Hepatocyte (in vitro differentiated cells): Measurements from ENCODE around the gene ARFIP1. TPM values are rescaled to one million over a fixed set of nuclear protein-coding genes. Genes with fewer than 3 reads are reported as not detected.
"Not testable (repeated sequence)": the region's sequence is repeated elsewhere in the genome, so short reads cannot be mapped to it uniquely, and the experiment has no call there.

Source experiments
- DNase-seq: peaks from one replicate; pipeline ENCODE4 v3.0.0-alpha.2; 2016; ENCODE audit warnings: low spot score
- H2AFZ ChIP-seq: fragments of 200-600 bp; sonication (generic); 2 replicates; pipeline ENCODE4 v1.6.0; 2016; ENCODE audit warnings: antibody characterized with exemption, mild to moderate bottlenecking
- H3K27ac ChIP-seq: fragments of 200-600 bp; sonication (generic); 2 replicates; pipeline ENCODE4 v1.5.1; 2016; ENCODE audit warnings: mild to moderate bottlenecking
- H3K27me3 ChIP-seq: fragments of 200-600 bp; sonication (generic); 2 replicates; pipeline ENCODE4 v1.6.1; 2016
- H3K36me3 ChIP-seq: fragments of 200-600 bp; sonication (generic); replicated peaks from 2 replicates; pipeline ENCODE4 v1.5.1; 2016; ENCODE audit warnings: low read depth; ENCODE audit not compliant: insufficient read depth
- H3K4me1 ChIP-seq: fragments of 200-600 bp; sonication (generic); 2 replicates; pipeline ENCODE4 v1.5.1; 2016; ENCODE audit warnings: mild to moderate bottlenecking, moderate library complexity; ENCODE audit not compliant: insufficient read depth
- H3K4me2 ChIP-seq: fragments of 200-600 bp; sonication (generic); 2 replicates; pipeline ENCODE4 v1.6.0; 2016
- H3K4me3 ChIP-seq: fragments of 200-600 bp; sonication (generic); 2 replicates; pipeline ENCODE4 v1.5.1; 2016; ENCODE audit warnings: mild to moderate bottlenecking
- H3K79me2 ChIP-seq: fragments of 200-600 bp; sonication (generic); 2 replicates; pipeline ENCODE4 v1.6.0; 2017; ENCODE audit warnings: mild to moderate bottlenecking
- H3K9me2 ChIP-seq: fragments of 200-600 bp; sonication (generic); replicated peaks from 2 replicates; pipeline ENCODE4 v1.6.0; 2017; ENCODE audit warnings: mild to moderate bottlenecking; ENCODE audit not compliant: insufficient read depth
- H3K9me3 ChIP-seq: fragments of 200-600 bp; sonication (generic); 2 replicates; pipeline ENCODE4 v1.5.1; 2016; ENCODE audit warnings: low read depth, mild to moderate bottlenecking
- H4K20me1 ChIP-seq: fragments of 200-600 bp; sonication (generic); 2 replicates; pipeline ENCODE4 v1.6.0; 2016; ENCODE audit warnings: mild to moderate bottlenecking; ENCODE audit not compliant: insufficient read depth, poor library complexity, severe bottlenecking
- EZH2 ChIP-seq: fragments of 200-600 bp; sonication (generic); IDR thresholded peaks from 2 replicates; pipeline ENCODE4 v1.6.1; 2016; ENCODE audit warnings: antibody characterized with exemption, mild to moderate bottlenecking, borderline replicate concordance
- EZH2phosphoT487 ChIP-seq: fragments of 200-600 bp; sonication (generic); IDR thresholded peaks from one replicate; pipeline ENCODE4 v1.6.1; 2018; ENCODE audit warnings: antibody characterized with exemption, mild to moderate bottlenecking, low read depth, moderate library complexity; ENCODE audit not compliant: unreplicated experiment, severe bottlenecking
- WGBS: methylation state at CpG from one replicate; pipeline ENCODE4 v1.1.6; 2016; ENCODE audit warnings: low lambda C conversion rate; ENCODE audit errors: missing lambda C conversion rate; 5-methylcytosine and 5-hydroxymethylcytosine counted together
- polyA plus RNA-seq: library from polyadenylated mRNA; unstranded; fragments of >200 nt; fragmentation: Nextera tagmentation; extraction: Ambion mirVana; gene quantifications from 2 replicates; pipeline ENCODE4 v1.2.1, GENCODE V29; 2016
- total RNA-seq: library from RNA; depleted of rRNA; stranded (reverse); fragments of >200 nt; gene quantifications from 2 replicates; pipeline ENCODE4 v1.2.3, GENCODE V29; 2014
- TF ChIP-seq, protein P1 (sequence below): fragments of 200-600 bp; sonication (generic); IDR thresholded peaks from 2 replicates; pipeline ENCODE4 v1.5.1; 2016; ENCODE audit warnings: antibody characterized with exemption, mild to moderate bottlenecking; ENCODE audit not compliant: poor library complexity

ARFIP1 gene
- total and polyA plus RNA-seq, 2 experiments from 2014 or later, result 21.7 to 39.1 TPM

DNA sequence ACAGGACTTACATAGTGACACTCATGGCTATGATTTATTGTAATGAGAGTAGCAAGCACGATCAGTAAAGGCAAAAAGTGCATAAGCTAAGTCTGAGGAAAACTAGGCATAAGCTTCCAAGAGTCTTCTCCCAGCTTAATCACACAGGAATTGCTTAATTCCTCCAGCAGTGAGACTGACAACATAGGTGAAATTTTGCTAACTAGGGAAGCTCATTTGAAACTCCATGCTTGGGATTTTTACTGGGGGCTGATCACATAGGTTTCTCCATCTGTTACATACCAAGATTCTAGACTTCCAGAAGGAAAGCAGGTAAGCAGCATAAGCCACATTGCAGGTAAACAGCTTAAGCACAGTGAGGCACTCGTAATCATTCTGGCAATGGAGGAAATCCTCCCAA lies 84.6 kb downstream of the ARFIP1 start:
- Histone ChIP-seq H3K36me3 (no peaks in the 10 kb centered on the region), H3K79me2 (no peaks in the 10 kb centered on the region), H4K20me1 (no peaks in the 10 kb centered on the region), H3K9me2 (no peaks in the 10 kb centered on the region), H3K27ac (no peak overlapping the region), H3K4me2 (no peak overlapping the region), H3K4me3 (no peak overlapping the region), H3K4me1 (no peaks in the 10 kb centered on the region), H2AFZ (no peak overlapping the region), H3K27me3 (no peaks in the 10 kb centered on the region), H3K9me3 (no peaks in the 10 kb centered on the region)
- no peak for DNase-seq
- WGBS, result 95% methylated on average over 2 of the region's 2 CpGs
- TF ChIP-seq EZH2 (no peak), EZH2phosphoT487 (no peak)
- TF ChIP-seq, protein P1, sequence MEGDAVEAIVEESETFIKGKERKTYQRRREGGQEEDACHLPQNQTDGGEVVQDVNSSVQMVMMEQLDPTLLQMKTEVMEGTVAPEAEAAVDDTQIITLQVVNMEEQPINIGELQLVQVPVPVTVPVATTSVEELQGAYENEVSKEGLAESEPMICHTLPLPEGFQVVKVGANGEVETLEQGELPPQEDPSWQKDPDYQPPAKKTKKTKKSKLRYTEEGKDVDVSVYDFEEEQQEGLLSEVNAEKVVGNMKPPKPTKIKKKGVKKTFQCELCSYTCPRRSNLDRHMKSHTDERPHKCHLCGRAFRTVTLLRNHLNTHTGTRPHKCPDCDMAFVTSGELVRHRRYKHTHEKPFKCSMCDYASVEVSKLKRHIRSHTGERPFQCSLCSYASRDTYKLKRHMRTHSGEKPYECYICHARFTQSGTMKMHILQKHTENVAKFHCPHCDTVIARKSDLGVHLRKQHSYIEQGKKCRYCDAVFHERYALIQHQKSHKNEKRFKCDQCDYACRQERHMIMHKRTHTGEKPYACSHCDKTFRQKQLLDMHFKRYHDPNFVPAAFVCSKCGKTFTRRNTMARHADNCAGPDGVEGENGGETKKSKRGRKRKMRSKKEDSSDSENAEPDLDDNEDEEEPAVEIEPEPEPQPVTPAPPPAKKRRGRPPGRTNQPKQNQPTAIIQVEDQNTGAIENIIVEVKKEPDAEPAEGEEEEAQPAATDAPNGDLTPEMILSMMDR, result no peak

DNA sequence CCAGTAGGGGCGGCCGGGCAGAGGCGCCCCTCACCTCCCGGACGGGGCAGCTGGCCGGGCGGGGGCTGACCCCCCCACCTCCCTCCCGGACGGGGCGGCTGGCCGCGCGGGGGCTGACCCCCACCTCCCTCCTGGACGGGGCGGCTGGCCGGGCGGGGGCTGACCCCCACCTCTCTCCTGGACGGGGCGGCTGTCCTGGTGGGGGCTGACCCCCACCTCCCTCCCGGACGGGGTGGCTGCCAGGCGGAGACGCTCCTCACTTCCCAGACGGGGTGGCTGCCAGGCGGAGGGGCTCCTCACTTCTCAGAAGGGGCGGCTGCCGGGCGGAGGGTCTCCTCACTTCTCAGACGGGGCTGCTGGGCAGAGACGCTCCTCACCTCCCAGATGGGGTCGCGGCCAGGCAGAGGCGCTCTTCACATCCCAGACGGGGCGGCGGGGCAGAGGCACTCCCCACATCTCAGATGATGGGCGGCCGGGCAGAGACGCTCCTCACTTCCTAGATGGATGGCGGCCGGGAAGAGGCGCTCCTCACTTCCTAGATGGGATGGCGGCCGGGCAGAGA lies 86.8 kb downstream of the ARFIP1 start:
- not testable (repeated sequence) for H3K36me3 ChIP-seq, DNase-seq, H3K4me3 ChIP-seq, H2AFZ ChIP-seq, H3K4me2 ChIP-seq, H4K20me1 ChIP-seq, H3K4me1 ChIP-seq, H3K27me3 ChIP-seq, H3K27ac ChIP-seq, H3K9me2 ChIP-seq, H3K9me3 ChIP-seq, H3K79me2 ChIP-seq
- WGBS, result 94% methylated on average over 11 of the region's 44 CpGs

DNA sequence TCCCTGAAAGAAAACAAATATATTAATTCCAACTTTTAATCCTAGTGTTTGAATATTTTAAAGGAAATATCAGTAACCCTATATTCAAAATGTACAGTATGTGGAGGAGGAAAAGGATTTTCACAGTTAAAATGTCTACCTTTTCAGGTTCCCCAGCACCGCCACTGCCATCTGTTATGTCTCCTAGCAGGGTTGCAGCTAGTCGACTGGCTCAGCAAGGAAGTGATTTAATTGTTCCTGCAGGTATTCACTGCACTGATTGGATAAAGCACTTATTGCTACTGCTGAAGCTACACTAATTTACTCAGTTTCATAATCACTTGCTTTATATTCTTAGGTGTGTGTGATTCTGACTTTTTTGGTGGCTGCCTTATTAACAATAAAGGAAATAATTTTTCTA lies 90.9 kb downstream of the ARFIP1 start:
- Histone ChIP-seq H3K36me3 (no peaks in the 10 kb centered on the region), H3K79me2 (no peaks in the 10 kb centered on the region), H3K4me1 (no peaks in the 10 kb centered on the region), H3K9me3 (no peaks in the 10 kb centered on the region), H3K4me3 (no peak overlapping the region), H3K4me2 (no peak overlapping the region), H3K27ac (no peak overlapping the region), H2AFZ (no peak overlapping the region), H4K20me1 (no peaks in the 10 kb centered on the region), H3K27me3 (no peaks in the 10 kb centered on the region), H3K9me2 (no peaks in the 10 kb centered on the region)
- TF ChIP-seq EZH2phosphoT487 (no peak), EZH2 (no peak)
- TF ChIP-seq, protein P1, result no peak
- WGBS, result 74% methylated on average over 2 of the region's 2 CpGs
- DNase-seq, result no peak

DNA sequence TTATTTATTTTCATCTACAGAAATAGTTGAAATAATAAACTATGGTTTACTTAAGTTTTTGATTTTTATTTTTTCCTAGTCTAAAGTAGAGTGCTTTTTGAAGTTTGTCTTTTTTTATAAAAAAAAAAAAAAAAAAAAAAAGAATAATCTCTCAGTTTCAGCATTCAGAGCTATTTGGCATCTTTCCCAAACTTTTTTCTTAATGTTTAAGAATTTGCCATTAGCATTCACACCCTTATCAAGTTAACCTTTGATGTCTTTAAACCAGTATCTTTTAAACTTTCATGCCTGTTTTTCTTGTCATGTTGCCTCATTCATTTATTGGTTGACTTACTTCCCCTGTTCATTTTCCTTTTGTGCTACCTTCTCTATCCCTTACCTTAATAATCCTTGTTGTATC lies 95.5 kb downstream of the ARFIP1 start:
- H3K79me2 ChIP-seq, result no peaks in the 10 kb centered on the region
- H4K20me1 ChIP-seq, result no peaks in the 10 kb centered on the region
- no peak overlapping the region for H2AFZ ChIP-seq
- H3K4me3 ChIP-seq, result no peak overlapping the region
- no peak overlapping the region for H3K27ac ChIP-seq
- DNase-seq, result no peak
- H3K9me3 ChIP-seq, result no peaks in the 10 kb centered on the region
- TF ChIP-seq, protein P1, result no peak
- TF ChIP-seq EZH2phosphoT487 (no peak), EZH2 (no peak)
- no peak overlapping the region for H3K4me2 ChIP-seq
- H3K9me2 ChIP-seq, result no peaks in the 10 kb centered on the region
- H3K27me3 ChIP-seq, result no peaks in the 10 kb centered on the region
- H3K36me3 ChIP-seq, result no peaks in the 10 kb centered on the region
- H3K4me1 ChIP-seq, result no peaks in the 10 kb centered on the region
